ENCODE data around the gene CCNI2. TPM values are rescaled to one million over a fixed set of nuclear protein-coding genes. Genes with fewer than 3 reads are reported as not detected.

Gene CCNI2
- total RNA-seq, 1 donor from 2014 or later = 62.0 TPM

- intact Hi-C loops (cut with micrococcal nuclease) = no loop called here
Measured at GRCh38 chr5:132764671-132765238, 17.5 kb downstream of the CCNI2 start.

- intact Hi-C loops (cut with micrococcal nuclease) = no loop called here
Measured at GRCh38 chr5:132765311-132766019, 18.2 kb downstream of the CCNI2 start.

DNA sequence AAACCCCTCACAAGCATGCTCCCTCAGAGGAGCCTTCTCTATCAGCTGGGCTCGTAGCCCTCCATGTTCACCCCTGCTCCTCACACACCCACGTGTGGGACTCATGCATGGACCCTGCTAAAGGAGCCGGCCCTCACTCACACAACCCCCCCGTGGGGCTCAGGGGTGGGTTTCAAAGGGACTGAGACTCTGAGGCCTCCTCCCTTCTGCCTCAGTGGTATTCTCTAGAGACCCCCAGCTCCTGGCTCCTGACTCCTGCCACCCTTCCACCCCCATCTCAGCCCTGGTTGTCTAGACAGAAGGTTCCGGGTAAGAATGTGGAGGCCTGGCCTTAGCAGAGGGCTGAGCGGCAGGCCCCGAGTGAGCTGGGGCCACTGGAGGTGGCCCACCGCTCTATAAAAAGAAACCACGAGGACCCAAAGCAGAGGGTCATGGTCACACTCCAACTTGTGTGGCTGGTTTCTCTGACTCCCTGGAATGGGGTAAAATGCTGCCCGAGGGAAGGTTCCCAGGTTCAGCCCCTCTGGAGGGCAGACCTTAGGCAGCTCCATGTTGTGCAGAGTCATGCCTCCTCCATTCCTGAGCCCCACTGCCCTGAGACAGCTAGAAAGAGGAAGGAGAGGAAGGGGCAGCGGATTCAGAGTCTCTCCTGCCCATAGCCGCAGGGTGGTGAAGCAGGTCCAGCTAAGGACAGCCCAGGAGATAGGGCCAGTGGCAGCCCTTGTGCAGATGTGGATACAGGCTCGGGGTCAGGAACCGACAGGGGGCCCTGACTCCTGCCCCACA is 19.0 kb downstream of the CCNI2 start:
- intact Hi-C loops (cut with micrococcal nuclease) = no loop called here

DNA sequence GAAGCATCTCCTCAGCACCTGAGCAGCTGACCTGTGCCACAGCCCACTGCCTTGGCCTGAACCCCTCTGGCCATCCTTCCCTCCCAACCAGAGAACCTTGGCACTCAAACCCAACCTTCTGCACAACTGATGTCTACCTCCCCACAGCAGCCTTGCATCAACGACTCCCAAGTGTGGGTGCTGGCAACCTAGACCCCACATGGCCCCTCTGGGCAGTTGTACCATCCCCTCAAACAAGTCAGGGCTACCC is 19.5 kb downstream of the CCNI2 start:
- intact Hi-C loops (cut with micrococcal nuclease) = no loop called here

- intact Hi-C loops (cut with micrococcal nuclease) = no loop called here
Measured at GRCh38 chr5:132767150-132767549, 19.9 kb downstream of the CCNI2 start.

GRCh38 chr5:132768485-132768868 is 21.3 kb downstream of the CCNI2 start:
- intact Hi-C loops (cut with micrococcal nuclease) = no loop called here

DNA sequence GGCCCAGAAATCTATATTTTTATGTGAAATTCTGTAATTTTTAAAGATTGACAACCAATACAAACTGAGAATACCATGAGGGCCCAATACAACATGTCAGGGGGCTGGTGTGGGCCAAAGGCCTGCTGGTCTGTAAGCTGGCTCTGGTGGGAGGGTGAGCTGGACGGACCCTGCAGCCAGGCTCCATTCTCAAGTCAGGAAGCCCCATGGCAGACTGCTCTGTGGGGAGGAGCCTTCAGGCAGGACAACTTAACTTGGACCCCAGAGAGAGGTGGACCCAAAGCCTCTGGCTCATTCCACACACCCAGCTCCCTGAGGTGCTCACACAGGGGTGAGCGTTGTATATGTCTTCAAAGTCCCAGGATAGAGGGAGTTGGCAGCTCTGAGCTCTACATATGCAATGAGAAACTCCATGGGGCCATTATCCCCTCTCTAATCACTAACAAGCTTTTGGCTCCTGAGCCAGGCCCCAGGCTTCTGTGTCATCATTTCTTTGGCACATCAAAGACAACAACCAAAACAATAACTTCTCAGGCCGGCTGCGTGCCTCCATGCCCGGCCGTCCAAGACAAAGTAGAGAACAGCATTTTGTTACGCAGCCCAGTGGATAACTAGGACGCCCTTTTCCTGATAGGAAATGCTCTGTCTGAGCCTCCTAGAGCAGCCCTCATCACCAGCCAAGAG is 23.4 kb downstream of the CCNI2 start:
- intact Hi-C loops (cut with micrococcal nuclease) = no loop called here

GRCh38 chr5:132771503-132771998 is 24.3 kb downstream of the CCNI2 start:
- intact Hi-C loops (cut with micrococcal nuclease) = no loop called here

GRCh38 chr5:132772291-132773070 is 25.3 kb downstream of the CCNI2 start:
- intact Hi-C loops (cut with micrococcal nuclease) = no loop called here

DNA sequence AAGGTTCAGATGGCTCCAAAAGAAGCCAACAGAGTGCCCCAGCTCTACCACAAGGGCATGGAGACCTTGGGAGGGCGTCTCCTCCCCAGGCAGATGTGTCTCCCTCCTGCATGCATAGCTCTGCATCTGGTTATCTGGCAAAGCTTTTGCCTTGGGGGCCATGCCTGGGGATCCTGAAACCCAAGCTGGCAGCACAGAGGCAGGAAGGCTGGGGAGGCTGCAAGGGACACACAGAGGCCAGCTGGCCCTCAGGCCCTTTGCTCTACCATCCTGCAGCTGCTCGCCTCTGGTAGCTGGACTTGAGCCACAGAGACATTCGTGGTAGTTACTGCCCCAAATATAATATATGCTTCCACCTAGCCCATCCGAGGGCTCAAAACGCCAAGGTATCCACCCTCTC is 25.9 kb downstream of the CCNI2 start:
- intact Hi-C loops (cut with micrococcal nuclease) = no loop called here

DNA sequence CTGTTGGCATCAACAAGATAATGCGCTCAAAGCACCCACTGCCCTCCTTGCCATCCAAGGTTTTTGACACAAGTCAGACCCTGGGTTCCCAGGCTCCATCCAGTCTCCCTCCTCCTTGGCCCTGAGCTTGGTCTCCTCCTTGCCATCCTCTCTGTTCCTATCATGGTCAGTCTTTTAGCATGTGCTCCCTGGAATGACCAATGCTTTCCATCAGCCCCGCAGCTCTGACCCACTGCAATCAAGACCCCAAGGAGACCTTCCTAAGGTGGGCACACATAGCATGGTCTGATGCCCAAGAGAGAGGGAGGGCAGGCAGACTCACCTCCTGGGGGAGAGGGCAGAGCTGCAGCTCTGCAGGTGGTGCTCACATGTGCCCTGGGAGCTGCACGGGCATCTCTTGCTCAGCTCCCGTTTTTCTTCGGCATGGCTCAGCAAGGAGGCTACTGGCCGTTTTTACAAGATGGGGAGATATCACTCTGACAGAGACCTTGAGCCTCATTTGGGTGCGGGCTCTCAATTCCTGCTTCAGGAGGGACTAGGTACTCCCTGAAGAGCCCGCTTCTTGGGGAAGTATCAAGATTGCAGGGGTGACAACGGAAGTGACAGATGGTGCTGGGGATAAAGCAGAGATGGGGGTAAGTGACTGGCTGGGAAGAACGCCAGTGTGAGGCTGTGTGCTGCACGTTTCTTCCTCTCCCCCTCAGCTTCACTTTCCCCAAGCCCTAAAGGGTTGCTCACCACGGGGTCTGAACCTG is 26.6 kb downstream of the CCNI2 start:
- intact Hi-C loops (cut with micrococcal nuclease) = no loop called here

DNA sequence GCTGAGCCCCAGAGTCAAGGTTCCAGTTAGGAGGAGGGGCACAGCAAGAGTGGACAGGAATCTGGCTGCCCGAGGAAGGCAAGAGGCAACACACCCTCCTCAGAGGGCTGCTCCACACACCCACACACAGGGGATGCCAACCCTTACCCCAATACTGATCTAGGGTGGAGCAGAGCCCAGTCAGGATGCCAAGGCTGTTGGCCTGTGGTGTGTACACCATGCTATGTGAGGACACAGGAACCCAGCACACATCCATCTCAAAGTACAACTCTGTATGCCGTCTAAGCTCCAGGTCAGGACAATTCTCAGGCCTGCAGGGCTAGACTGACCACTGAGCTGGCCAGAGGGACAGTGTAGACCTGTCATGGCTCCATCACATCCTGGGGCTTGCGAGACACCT is 27.2 kb downstream of the CCNI2 start:
- intact Hi-C loops (cut with micrococcal nuclease) = no loop called here

GRCh38 chr5:132774896-132775295 is 27.7 kb downstream of the CCNI2 start:
- intact Hi-C loops (cut with micrococcal nuclease) = loop anchor here (5.0 kb wide), 1 partner anchor 37 kb away; the partner anchor contains the start of gene SOWAHA

GRCh38 chr5:132775476-132775961 is 28.3 kb downstream of the CCNI2 start:
- intact Hi-C loops (cut with micrococcal nuclease) = loop anchor here (5.0 kb wide), 1 partner anchor 37 kb away; the partner anchor contains the start of gene SOWAHA

DNA sequence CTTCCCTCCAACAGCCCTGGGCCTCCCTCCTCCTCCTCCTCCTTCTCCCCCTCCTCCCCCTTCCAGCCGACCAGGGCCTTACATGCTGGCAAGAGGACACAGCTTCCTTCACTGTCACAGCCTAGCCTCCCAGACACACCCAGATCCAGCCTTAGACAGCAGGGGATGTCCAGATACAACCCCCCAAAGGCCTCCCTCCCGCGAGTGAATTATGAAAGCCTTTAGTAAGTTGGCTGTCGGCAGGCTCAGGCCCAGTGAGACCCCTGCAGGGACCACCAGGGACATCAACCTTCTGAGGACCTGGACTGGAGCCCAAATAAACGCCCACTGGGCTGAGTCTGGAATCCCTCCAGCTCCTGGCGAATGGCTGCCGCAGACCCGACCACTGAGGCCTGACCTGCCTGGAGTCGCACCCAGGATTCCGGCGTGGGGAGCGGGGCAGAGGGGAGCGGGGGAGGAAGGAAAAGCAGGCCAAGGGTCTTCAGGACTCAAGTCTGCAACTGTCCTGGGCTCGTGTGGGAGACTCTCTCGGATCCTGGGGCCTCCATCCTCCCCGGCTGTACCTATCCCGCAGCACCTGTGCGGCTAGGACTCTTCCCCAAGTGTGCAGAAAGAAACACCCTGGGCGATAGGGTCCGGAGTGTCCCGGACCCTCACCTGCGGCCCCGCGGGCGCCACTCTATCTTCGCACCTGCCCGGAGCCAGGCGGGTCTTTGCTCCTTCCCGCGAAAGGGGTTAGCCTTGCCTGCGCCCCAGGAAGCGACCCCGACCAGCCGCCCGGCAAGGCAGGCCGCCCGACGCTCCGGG is 29.1 kb downstream of the CCNI2 start:
- intact Hi-C loops (cut with micrococcal nuclease) = loop anchor here (1.0 to 5.0 kb wide), 2 partner anchors 25 to 36 kb away; partner anchors contain the start of gene SOWAHA

DNA sequence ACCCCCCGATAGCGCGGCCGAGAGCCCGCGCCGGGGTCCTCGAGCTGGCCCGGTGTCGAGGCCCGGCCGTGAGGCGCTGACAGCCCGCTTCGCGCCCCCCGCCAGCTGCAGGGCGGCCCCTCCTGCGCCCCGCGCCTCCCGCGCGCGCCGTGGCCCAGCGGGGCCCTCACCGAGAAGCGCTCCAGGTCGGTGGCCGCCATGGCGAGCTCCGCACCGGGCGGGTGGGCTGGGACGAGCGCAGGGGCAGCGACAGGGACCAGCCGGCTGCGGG is 29.6 kb downstream of the CCNI2 start:
- intact Hi-C loops (cut with micrococcal nuclease) = loop anchor here (1.0 to 5.0 kb wide), 3 partner anchors 26 to 40 kb away; partner anchors contain the start of genes KIF3A and SOWAHA

DNA sequence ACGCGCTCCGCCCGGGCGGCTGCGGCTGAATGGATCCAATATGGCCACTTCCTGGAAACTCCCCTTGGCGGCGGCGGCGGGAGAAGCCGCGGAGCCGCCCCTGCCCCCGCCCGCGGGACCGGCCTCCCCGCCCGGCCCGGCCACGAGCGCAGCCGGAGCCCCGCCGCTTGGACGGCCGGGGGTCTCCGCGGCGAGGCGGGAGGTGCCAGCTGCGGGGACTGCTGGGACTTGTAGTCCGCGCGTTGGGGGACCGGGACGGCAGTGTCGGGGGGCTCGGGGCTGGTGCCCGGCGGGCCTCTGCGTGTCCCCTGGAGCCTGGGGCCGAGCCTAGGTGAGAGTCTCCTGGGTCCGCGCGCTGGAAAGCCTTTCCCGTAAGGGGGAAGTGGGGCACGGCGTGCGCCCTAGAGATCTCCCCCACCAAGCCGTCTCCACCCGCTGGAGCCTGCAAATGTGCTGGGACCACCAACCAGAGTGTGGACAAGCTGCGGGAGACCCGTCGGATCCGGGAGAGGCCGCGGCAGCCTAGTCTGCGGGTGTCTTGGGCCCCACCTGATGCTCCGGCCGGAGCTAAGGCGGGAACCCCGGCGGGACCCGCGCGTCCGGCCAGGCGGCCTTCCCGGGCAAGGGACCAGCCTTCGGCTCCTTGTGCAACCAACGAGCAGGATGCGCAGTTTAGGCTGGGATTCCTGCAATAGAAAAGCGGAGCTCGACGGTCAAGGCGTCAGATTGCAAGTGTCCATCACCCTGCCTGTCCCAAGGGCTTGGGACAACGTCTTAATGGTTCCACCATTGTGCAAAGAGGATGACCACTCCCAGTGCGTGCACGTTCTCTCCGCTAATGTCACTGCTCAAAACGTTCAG is 30.2 kb downstream of the CCNI2 start, which contains the start of gene SEPTIN8:
SEPTIN8 (minus strand) TSS at position 31 of the 861 bp plus-strand sequence. CDS start 102 bp downstream, outside the sequence.
- intact Hi-C loops (cut with micrococcal nuclease) = loop anchor here (1.0 to 5.0 kb wide), 2 partner anchors 35 to 40 kb away; partner anchors contain the start of genes KIF3A and SOWAHA

GRCh38 chr5:132778129-132778528 is 30.9 kb downstream of the CCNI2 start:
- intact Hi-C loops (cut with micrococcal nuclease) = loop anchor here (5.0 kb wide), 1 partner anchor 34 kb away; the partner anchor contains the start of gene SOWAHA
